DND-41 (cell line): ENCODE results near the gene PMIS2.

Experiments
- ATAC-seq: fragments of 200-7000 bp; cut with Tn5 transposase; 3 replicates; pipeline ENCODE4 v1.9.1; 2021; ENCODE audit warnings: low read depth; ENCODE audit not compliant: insufficient read depth
- DNase-seq: peaks from one replicate; pipeline ENCODE4 v3.0.0-alpha.2; 2020
- H2AFZ ChIP-seq: 2 replicates; pipeline ENCODE4 v1.6.0; 2012; ENCODE audit warnings: low read depth, low read length
- H3K27ac ChIP-seq: 2 replicates; pipeline ENCODE4 v1.5.1; 2012; ENCODE audit warnings: low read length, inconsistent platforms
- H3K27me3 ChIP-seq: fragments of 200-600 bp; sonication (generic); 2 replicates; pipeline ENCODE4 v1.6.0; 2012; ENCODE audit warnings: low read length, mild to moderate bottlenecking, inconsistent platforms; ENCODE audit not compliant: insufficient read depth, poor library complexity
- H3K36me3 ChIP-seq: 2 replicates; pipeline ENCODE4 v1.5.1; 2012; ENCODE audit warnings: low read length, inconsistent platforms; ENCODE audit not compliant: insufficient read depth
- H3K4me1 ChIP-seq: 2 replicates; pipeline ENCODE4 v1.5.1; 2012; ENCODE audit warnings: mild to moderate bottlenecking, low read length; ENCODE audit not compliant: insufficient read depth
- H3K4me2 ChIP-seq: 2 replicates; pipeline ENCODE4 v1.6.0; 2012; ENCODE audit warnings: mild to moderate bottlenecking, moderate library complexity, low read length, inconsistent platforms; ENCODE audit not compliant: insufficient read depth
- H3K4me3 ChIP-seq, 2 experiments: fragments of 200-600 bp in 1 of 2; shearing (Covaris generic) in 1 of 2; 2 replicates each; pipeline ENCODE4 v1.5.1; 2012 to 2016; ENCODE audit warnings: inconsistent platforms in 2 of 2, low read length in 2 of 2, mild to moderate bottlenecking in 2 of 2, low read depth in 1 of 2, moderate library complexity in 1 of 2
- H3K79me2 ChIP-seq: 2 replicates; pipeline ENCODE4 v1.6.0; 2012; ENCODE audit warnings: low read length, inconsistent platforms; ENCODE audit not compliant: insufficient read depth
- H3K9ac ChIP-seq: 2 replicates; pipeline ENCODE4 v1.6.0; 2012; ENCODE audit warnings: low read depth, mild to moderate bottlenecking, inconsistent platforms, low read length, moderate library complexity
- H3K9me3 ChIP-seq: 2 replicates; pipeline ENCODE4 v1.5.1; 2012; ENCODE audit warnings: low read length, moderate library complexity, mild to moderate bottlenecking, inconsistent platforms; ENCODE audit not compliant: insufficient read depth, severe bottlenecking
- H4K20me1 ChIP-seq: 2 replicates; pipeline ENCODE4 v1.6.0; 2012; ENCODE audit warnings: low read length; ENCODE audit not compliant: insufficient read depth
- CTCF ChIP-seq: IDR thresholded peaks from 2 replicates; pipeline ENCODE4 v1.5.1; 2012; ENCODE audit warnings: borderline replicate concordance, low read length, moderate library complexity, mild to moderate bottlenecking; ENCODE audit not compliant: poor library complexity, severe bottlenecking; ENCODE audit errors: extremely low read depth
- EZH2 ChIP-seq: IDR thresholded peaks from 3 replicates; pipeline ENCODE4 v1.6.1; 2012; ENCODE audit warnings: borderline replicate concordance, low read depth, mild to moderate bottlenecking, moderate library complexity, low read length, inconsistent platforms; ENCODE audit not compliant: severe bottlenecking

PMIS2 gene

GRCh38 chr19:35622750-35623149, 36.8 kb downstream of the PMIS2 start:
- no peak for DNase-seq
- no peaks in the 10 kb centered on the region for H3K79me2 ChIP-seq
- H3K4me1 ChIP-seq, result peaks cover 3% of the 10 kb centered on the region
- no peaks in the 10 kb centered on the region for H3K9me3 ChIP-seq
- no peaks in the 10 kb centered on the region for H3K27me3 ChIP-seq
- H3K27ac ChIP-seq, result no peak overlapping the region
- H2AFZ ChIP-seq, result no peak overlapping the region
- no peak for ATAC-seq
- H3K36me3 ChIP-seq, result peaks cover 23% of the 10 kb centered on the region
- TF ChIP-seq CTCF, result no peak
- no peak for TF ChIP-seq EZH2
- no peak overlapping the region for H3K4me3 ChIP-seq
- no peaks in the 10 kb centered on the region for H4K20me1 ChIP-seq
- H3K4me2 ChIP-seq, result no peak overlapping the region
- H3K9ac ChIP-seq, result no peak overlapping the region

GRCh38 chr19:35623327-35624010, 37.5 kb downstream of the PMIS2 start:
- no peak overlapping the region for H3K4me3 ChIP-seq
- H3K4me1 ChIP-seq, result peaks cover 9% of the 10 kb centered on the region
- H3K79me2 ChIP-seq, result no peaks in the 10 kb centered on the region
- H2AFZ ChIP-seq, result no peak overlapping the region
- H3K27me3 ChIP-seq, result no peaks in the 10 kb centered on the region
- no peak overlapping the region for H3K9ac ChIP-seq
- no peaks in the 10 kb centered on the region for H4K20me1 ChIP-seq
- no peaks in the 10 kb centered on the region for H3K9me3 ChIP-seq
- no peak for TF ChIP-seq CTCF
- no peak for TF ChIP-seq EZH2
- peaks cover 16% of the 10 kb centered on the region for H3K36me3 ChIP-seq
- no peak overlapping the region for H3K27ac ChIP-seq
- no peak for DNase-seq
- H3K4me2 ChIP-seq, result no peak overlapping the region
- no peak for ATAC-seq

GRCh38 chr19:35628264-35628564, 42.2 kb downstream of the PMIS2 start:
- H3K4me3 ChIP-seq, result peak overlapping the region; percentile 51 to 81
- no peak; the same call in 2 of the 3 replicates for ATAC-seq
- H3K36me3 ChIP-seq, result peaks cover 31% of the 10 kb centered on the region
- H3K9me3 ChIP-seq, result no peaks in the 10 kb centered on the region
- H3K4me1 ChIP-seq, result peaks cover 27% of the 10 kb centered on the region
- no peak for DNase-seq
- peak overlapping the region; percentile 81 for H3K27ac ChIP-seq
- H4K20me1 ChIP-seq, result no peaks in the 10 kb centered on the region
- TF ChIP-seq EZH2, result no peak
- TF ChIP-seq CTCF, result no peak
- H3K79me2 ChIP-seq, result peaks cover 13% of the 10 kb centered on the region
- peak overlapping the region; percentile 73 for H3K4me2 ChIP-seq
- H2AFZ ChIP-seq, result peak overlapping the region; percentile 72
- H3K27me3 ChIP-seq, result no peaks in the 10 kb centered on the region
- peak overlapping the region; percentile 71 for H3K9ac ChIP-seq
